PC-9 (cell line): ENCODE data around the gene KCNAB2. TPM values are rescaled to one million over a fixed set of nuclear protein-coding genes. Genes with fewer than 3 reads are reported as not detected.

ENCODE experiments used
- BruUV-seq: library from RNA; stranded (reverse); fragments of 400-500 nt; replicated peaks from 2 replicates; lab custom pipeline; 2021; lab: Mats Ljungman, UMichigan
- CTCF ChIA-PET: fragments of 300-600 bp; sonication (Branson Sonifier 250); formaldehyde crosslinking; loops from one replicate; lab custom pipeline; 2022; ENCODE audit warnings: antibody characterized with exemption; lab: Charles Lee
- POLR2A ChIA-PET: fragments of 300-600 bp; sonication (Branson Sonifier 250); formaldehyde crosslinking; loops from one replicate; lab custom pipeline; 2022; ENCODE audit warnings: antibody characterized with exemption; ENCODE audit not compliant: unreplicated experiment; lab: Charles Lee
- DNase-seq, 2 experiments: peaks; one replicate each; pipeline versions ENCODE4 v3.0.0 to v3.0.0-alpha.2; 2015 to 2022; ENCODE audit warnings: mixed read lengths in 1 of 2
- H2AFZ ChIP-seq: fragments of 200-600 bp; sonication (generic); 2 replicates; pipeline ENCODE4 v1.8.1; 2017; ENCODE audit warnings: antibody characterized with exemption
- H3F3A ChIP-seq: fragments of 200-600 bp; sonication (generic); 2 replicates; pipeline ENCODE4 v1.8.1; 2017; ENCODE audit warnings: antibody characterized with exemption, mild to moderate bottlenecking, low read depth; ENCODE audit not compliant: insufficient read depth
- H3K27ac ChIP-seq: fragments of 200-600 bp; sonication (generic); 2 replicates; pipeline ENCODE4 v1.6.1; 2016; ENCODE audit warnings: mixed run types
- H3K27me3 ChIP-seq: fragments of 200-600 bp; sonication (generic); 2 replicates; pipeline ENCODE4 v1.6.1; 2016; ENCODE audit warnings: low read depth, mixed run types; ENCODE audit not compliant: insufficient read depth
- H3K36me3 ChIP-seq: fragments of 200-600 bp; sonication (generic); 2 replicates; pipeline ENCODE4 v1.6.1; 2016; ENCODE audit warnings: low read depth, mixed run types
- H3K4me1 ChIP-seq: fragments of 200-600 bp; sonication (generic); replicated peaks from 2 replicates; pipeline ENCODE4 v1.6.1; 2016; ENCODE audit warnings: mixed run types; ENCODE audit not compliant: insufficient read depth
- H3K4me2 ChIP-seq: fragments of 200-600 bp; sonication (generic); 2 replicates; pipeline ENCODE4 v1.6.1; 2017; ENCODE audit warnings: mixed run types
- H3K4me3 ChIP-seq: fragments of 200-600 bp; sonication (generic); 2 replicates; pipeline ENCODE4 v1.6.1; 2016; ENCODE audit warnings: mixed run types
- H3K79me2 ChIP-seq: fragments of 200-600 bp; sonication (generic); 2 replicates; pipeline ENCODE4 v1.6.1; 2017; ENCODE audit warnings: low read depth, mixed run types
- H3K9me2 ChIP-seq: fragments of 200-600 bp; sonication (generic); 2 replicates; pipeline ENCODE4 v1.8.1; 2017; ENCODE audit warnings: mild to moderate bottlenecking; ENCODE audit not compliant: insufficient read depth
- H3K9me3 ChIP-seq: fragments of 200-600 bp; sonication (generic); 2 replicates; pipeline ENCODE4 v1.8.1; 2016; ENCODE audit warnings: low read depth; ENCODE audit not compliant: insufficient read depth
- H4K20me1 ChIP-seq: fragments of 200-600 bp; sonication (generic); 2 replicates; pipeline ENCODE4 v1.8.1; 2017; ENCODE audit not compliant: insufficient read depth
- CTCF ChIP-seq: fragments of 200-600 bp; sonication (generic); conservative IDR thresholded peaks from 2 replicates; pipeline ENCODE4 v1.6.1; 2017; ENCODE audit warnings: mixed run types, antibody characterized with exemption, mild to moderate bottlenecking, moderate library complexity
- EZH2 ChIP-seq: fragments of 200-600 bp; sonication (generic); IDR thresholded peaks from 2 replicates; pipeline ENCODE4 v1.8.0; 2017; ENCODE audit warnings: antibody characterized with exemption, low read depth
- intact Hi-C: fragments of 100-400 bp; cut with micrococcal nuclease; formaldehyde crosslinking; loops from one replicate; pipeline ENCODE4 v1.10.0; 2022; ENCODE audit not compliant: unreplicated experiment
- total RNA-seq: library from RNA; stranded (reverse); gene quantifications from 2 replicates; pipeline ENCODE4 v1.2.3, GENCODE V29; 2021

KCNAB2 gene
- total RNA-seq, 1 experiment from 2014 or later = 19.6 TPM

GRCh38 chr1:6028042-6028850, 17.4 kb upstream of the KCNAB2 start:
- no peak overlapping the region for H3K27ac ChIP-seq
- CTCF ChIA-PET = interaction anchor here (0.7 kb wide), 1 partner anchor 100 kb away, joined by 13 read pairs; no protein-coding TSS in a partner anchor

GRCh38 chr1:6029351-6029750, 16.3 kb upstream of the KCNAB2 start:
- DNase-seq = no peak
- Histone ChIP-seq H3K36me3 (no peaks in the 10 kb centered on the region), H3K4me3 (no peak overlapping the region), H3F3A (no peaks in the 10 kb centered on the region; the same call in 1 of the 2 replicates), H3K27ac (no peak overlapping the region), H2AFZ (no peak overlapping the region), H3K9me2 (no peaks in the 10 kb centered on the region), H3K4me1 (peaks cover 11% of the 10 kb centered on the region), H3K27me3 (no peaks in the 10 kb centered on the region), H3K79me2 (no peaks in the 10 kb centered on the region), H4K20me1 (no peaks in the 10 kb centered on the region; the same call in 1 of the 2 replicates), H3K4me2 (no peak overlapping the region), H3K9me3 (no peaks in the 10 kb centered on the region)
- no TSS peak for BruUV-seq
- POLR2A ChIA-PET = no interaction called here
- TF ChIP-seq CTCF (no peak), EZH2 (no peak)
- CTCF ChIA-PET = interaction anchor here (0.7 kb wide), 1 partner anchor 101 kb away, joined by 13 read pairs; no protein-coding TSS in a partner anchor
- intact Hi-C loops = loop anchor here (10.0 kb wide), 1 partner anchor 645 kb away; no protein-coding TSS in a partner anchor

More at GRCh38 chr1:6028042-6028850, 17.4 kb upstream of the KCNAB2 start:
- no peak overlapping the region for H3K4me2 ChIP-seq
- no TSS peak for BruUV-seq
- no peaks in the 10 kb centered on the region for H3K36me3 ChIP-seq
- no peaks in the 10 kb centered on the region; the same call in 1 of the 2 replicates for H3F3A ChIP-seq
- intact Hi-C loops = loop anchor here (10.0 kb wide), 1 partner anchor 647 kb away; no protein-coding TSS in a partner anchor
- DNase-seq = no peak
- H3K27me3 ChIP-seq = no peaks in the 10 kb centered on the region
- H3K9me2 ChIP-seq = no peaks in the 10 kb centered on the region
- H3K4me1 ChIP-seq = peaks cover 11% of the 10 kb centered on the region
- POLR2A ChIA-PET = no interaction called here
- H3K79me2 ChIP-seq = no peaks in the 10 kb centered on the region
- no peak overlapping the region for H3K4me3 ChIP-seq
- H3K9me3 ChIP-seq = no peaks in the 10 kb centered on the region
- no peaks in the 10 kb centered on the region; the same call in 1 of the 2 replicates for H4K20me1 ChIP-seq
- TF ChIP-seq CTCF = no peak
- no peak for TF ChIP-seq EZH2
- H2AFZ ChIP-seq = no peak overlapping the region

GRCh38 chr1:6030132-6030531, 15.6 kb upstream of the KCNAB2 start:
- Histone ChIP-seq H3K4me1 (peaks cover 8% of the 10 kb centered on the region), H3K27ac (no peak overlapping the region), H3K9me2 (no peaks in the 10 kb centered on the region), H3K4me3 (no peak overlapping the region), H3K79me2 (no peaks in the 10 kb centered on the region), H3F3A (no peaks in the 10 kb centered on the region; the same call in 1 of the 2 replicates), H3K27me3 (no peaks in the 10 kb centered on the region), H3K36me3 (no peaks in the 10 kb centered on the region), H2AFZ (no peak overlapping the region), H3K4me2 (no peak overlapping the region), H4K20me1 (no peaks in the 10 kb centered on the region; the same call in 1 of the 2 replicates), H3K9me3 (no peaks in the 10 kb centered on the region)
- ChIA-PET CTCF (no interaction called here), POLR2A (interaction anchor here (0.6 kb wide), 1 partner anchor 462 kb away, joined by 3 read pairs; no protein-coding TSS in a partner anchor)
- no TSS peak for BruUV-seq
- intact Hi-C loops = no loop called here
- TF ChIP-seq CTCF (no peak), EZH2 (no peak)
- no peak for DNase-seq
